Transverse colon (tissue), 4 donors: Measurements from ENCODE around the gene GALNT9. TPM values are rescaled to one million over a fixed set of nuclear protein-coding genes. Genes with fewer than 3 reads are reported as not detected.

Experiments used
- DNase-seq: peaks from one replicate; pipeline ENCODE4 v3.0.0-alpha.2; 2019
- H3K27ac ChIP-seq, 4 donors: fragments of 200-600 bp; sonication (generic); 2 replicates each; pipeline ENCODE4 v1.5.1; 2016 to 2018; ENCODE audit warnings: inconsistent platforms in 4 of 4
- H3K27me3 ChIP-seq: fragments of 200-600 bp; sonication (generic); 2 replicates; pipeline ENCODE4 v1.5.1; 2017; ENCODE audit warnings: inconsistent platforms
- H3K36me3 ChIP-seq, 4 donors: fragments of 200-600 bp; sonication (generic); 2 replicates each; pipeline ENCODE4 v1.5.1; 2017 to 2019; ENCODE audit warnings: inconsistent platforms in 4 of 4
- H3K4me1 ChIP-seq, 4 donors: fragments of 200-600 bp; sonication (generic); 2 replicates each; pipeline ENCODE4 v1.5.1; 2017 to 2020; ENCODE audit warnings: inconsistent platforms in 4 of 4
- H3K4me3 ChIP-seq, 4 donors: fragments of 200-600 bp; sonication (generic); 1 replicate in 1 of 4; 2 replicates in 3 of 4; pipeline versions ENCODE4 v1.5.1 to v1.6.1; 2017 to 2019; ENCODE audit warnings: inconsistent platforms in 4 of 4
- H3K9me3 ChIP-seq, 2 donors: fragments of 200-600 bp; sonication (generic); 2 replicates each; pipeline ENCODE4 v1.5.1; 2017 to 2019; ENCODE audit warnings: inconsistent platforms in 2 of 2
- EP300 ChIP-seq: sonication (generic); formaldehyde crosslinking; IDR thresholded peaks from one replicate; pipeline ENCODE4 v1.6.1; 2017; ENCODE audit warnings: antibody characterized with exemption, low read depth
- POLR2A ChIP-seq: fragments of 450-650 bp; IDR thresholded peaks from one replicate; pipeline ENCODE4 v1.6.1; 2016; ENCODE audit warnings: antibody characterized with exemption, mild to moderate bottlenecking, moderate library complexity
- POLR2AphosphoS5 ChIP-seq, 3 donors: sonication (generic); formaldehyde crosslinking; IDR thresholded peaks; one replicate each; pipeline ENCODE4 v1.6.1; 2016; ENCODE audit warnings: antibody characterized with exemption in 3 of 3
- WGBS, 2 donors: methylation state at CpG; one replicate each; pipeline ENCODE4 v1.1.5; 2018; ENCODE audit warnings: low coverage in 1 of 2; 5-methylcytosine and 5-hydroxymethylcytosine counted together
- in situ Hi-C, 4 donors: fragments of 200-750 bp; cut with MboI; loops; one replicate each; pipeline versions ENCODE4 v1.15.0 to v1.15.1; 2017; ENCODE audit warnings: low sequenced_read_pairs in 3 of 4, low pct_ligation_motif_present in 1 of 4, low pct_unique_long_range_greater_than_20kb in 1 of 4
- intact Hi-C: fragments of 100-400 bp; cut with DNase I; formaldehyde crosslinking; loops from one replicate; pipeline ENCODE4 v1.15.1; 2023; ENCODE audit warnings: low total_unique reads
- total RNA-seq, 4 donors: library from RNA; depleted of rRNA; stranded (reverse); fragments of >200 nt; gene quantifications; one replicate each; pipeline ENCODE4 v1.1.0, GENCODE V29; 2016
- TF ChIP-seq, protein P1 (sequence below), 5 experiments: fragments of 200-600 bp in 3 of 5; fragments of 450-650 bp in 2 of 5; sonication (generic) in 3 of 5; IDR thresholded peaks; 1 replicate in 2 of 5; 2 replicates in 3 of 5; pipeline ENCODE4 v1.5.1; 2016 to 2017; ENCODE audit warnings: antibody characterized with exemption in 5 of 5, inconsistent platforms in 3 of 5, mild to moderate bottlenecking in 2 of 5, moderate library complexity in 1 of 5

GALNT9 gene
- total RNA-seq, 4 donors from 2014 or later: 0.82 to 4.5 TPM; not detected in 2

- Histone ChIP-seq H3K27ac (no peak overlapping the region), H3K36me3 (no peaks in the 10 kb centered on the region), H3K27me3 (peaks cover 18% of the 10 kb centered on the region), H3K9me3 (no peaks in the 10 kb centered on the region), H3K4me1 (no peaks in the 10 kb centered on the region), H3K4me3 (no peak overlapping the region)
- in situ Hi-C loops: no loop called here
- no peak for DNase-seq
- intact Hi-C loops: no loop called here
- WGBS, 2 donors: 71 to 90% methylated on average over 1 to 7 of the region's 7 CpGs
- TF ChIP-seq POLR2AphosphoS5 (IDR thresholded peaks at IDR 0.05): no peak
- TF ChIP-seq, protein P1, sequence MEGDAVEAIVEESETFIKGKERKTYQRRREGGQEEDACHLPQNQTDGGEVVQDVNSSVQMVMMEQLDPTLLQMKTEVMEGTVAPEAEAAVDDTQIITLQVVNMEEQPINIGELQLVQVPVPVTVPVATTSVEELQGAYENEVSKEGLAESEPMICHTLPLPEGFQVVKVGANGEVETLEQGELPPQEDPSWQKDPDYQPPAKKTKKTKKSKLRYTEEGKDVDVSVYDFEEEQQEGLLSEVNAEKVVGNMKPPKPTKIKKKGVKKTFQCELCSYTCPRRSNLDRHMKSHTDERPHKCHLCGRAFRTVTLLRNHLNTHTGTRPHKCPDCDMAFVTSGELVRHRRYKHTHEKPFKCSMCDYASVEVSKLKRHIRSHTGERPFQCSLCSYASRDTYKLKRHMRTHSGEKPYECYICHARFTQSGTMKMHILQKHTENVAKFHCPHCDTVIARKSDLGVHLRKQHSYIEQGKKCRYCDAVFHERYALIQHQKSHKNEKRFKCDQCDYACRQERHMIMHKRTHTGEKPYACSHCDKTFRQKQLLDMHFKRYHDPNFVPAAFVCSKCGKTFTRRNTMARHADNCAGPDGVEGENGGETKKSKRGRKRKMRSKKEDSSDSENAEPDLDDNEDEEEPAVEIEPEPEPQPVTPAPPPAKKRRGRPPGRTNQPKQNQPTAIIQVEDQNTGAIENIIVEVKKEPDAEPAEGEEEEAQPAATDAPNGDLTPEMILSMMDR (IDR thresholded peaks at IDR 0.05): no peak
- no peak for TF ChIP-seq EP300
Measured at GRCh38 chr12:132217800-132218526, 111.4 kb downstream of the GALNT9 start.

- intact Hi-C loops (no loop called here), in situ Hi-C loops (no loop called here)
- 90 to 100% methylated on average over 1 of the region's 1 CpG for WGBS, 2 donors
- no peaks in the 10 kb centered on the region for H3K9me3 ChIP-seq
- H3K27me3 ChIP-seq: peaks cover 18% of the 10 kb centered on the region
- TF ChIP-seq EP300 (no peak), POLR2AphosphoS5 (IDR thresholded peaks at IDR 0.05) (no peak), POLR2A (no peak)
- TF ChIP-seq, protein P1 (IDR thresholded peaks at IDR 0.05): no peak
- no peaks in the 10 kb centered on the region for H3K36me3 ChIP-seq
- H3K27ac ChIP-seq: no peak overlapping the region
- no peak overlapping the region for H3K4me3 ChIP-seq
- H3K4me1 ChIP-seq: no peaks in the 10 kb centered on the region
- no peak for DNase-seq
Measured at GRCh38 chr12:132217371-132217770, 112.0 kb downstream of the GALNT9 start.

GRCh38 chr12:132216354-132216987, 112.9 kb downstream of the GALNT9 start:
- TF ChIP-seq POLR2AphosphoS5 (IDR thresholded peaks at IDR 0.05) (no peak), POLR2A (no peak), EP300 (no peak)
- TF ChIP-seq, protein P1 (IDR thresholded peaks at IDR 0.05): no peak

GRCh38 chr12:132215299-132215989, 113.9 kb downstream of the GALNT9 start:
- 71% methylated on average over 22 of the region's 28 CpGs; no CpG with 5 or more reads in 1 of the 2 donors for WGBS, 2 donors
- TF ChIP-seq, protein P1 (IDR thresholded peaks at IDR 0.05): no peak
- no peak for TF ChIP-seq EP300
- TF ChIP-seq POLR2AphosphoS5 (IDR thresholded peaks at IDR 0.05): no peak
- TF ChIP-seq POLR2A: no peak
- H3K4me1 ChIP-seq: no peaks in the 10 kb centered on the region
- DNase-seq: no peak
- intact Hi-C loops (no loop called here), in situ Hi-C loops (no loop called here)
- H3K9me3 ChIP-seq: no peaks in the 10 kb centered on the region
- peaks cover 18% of the 10 kb centered on the region for H3K27me3 ChIP-seq
- no peak overlapping the region for H3K27ac ChIP-seq
- H3K36me3 ChIP-seq: no peaks in the 10 kb centered on the region
- H3K4me3 ChIP-seq: no peak overlapping the region

More at GRCh38 chr12:132216354-132216987, 112.9 kb downstream of the GALNT9 start:
- Histone ChIP-seq H3K27me3 (peaks cover 18% of the 10 kb centered on the region), H3K27ac (no peak overlapping the region), H3K9me3 (no peaks in the 10 kb centered on the region), H3K36me3 (no peaks in the 10 kb centered on the region), H3K4me1 (no peaks in the 10 kb centered on the region), H3K4me3 (no peak overlapping the region)
- intact Hi-C loops: no loop called here
- DNase-seq: no peak
- in situ Hi-C loops: no loop called here
- 70 to 75% methylated on average over 11 to 21 of the region's 21 CpGs for WGBS, 2 donors
